GM23248 (cell line): Measurements from ENCODE around the gene ABHD16A.

ENCODE experiments used
- EZH2 ChIP-seq: fragments of 200-600 bp; sonication (generic); IDR thresholded peaks from 2 replicates; pipeline ENCODE4 v1.6.1; 2018; ENCODE audit warnings: antibody characterized with exemption, mild to moderate bottlenecking; ENCODE audit not compliant: insufficient read depth, poor library complexity, severe bottlenecking
- EZH2phosphoT487 ChIP-seq: fragments of 200-600 bp; sonication (generic); IDR thresholded peaks from 2 replicates; pipeline ENCODE4 v1.6.1; 2018; ENCODE audit warnings: antibody characterized with exemption, moderate library complexity, mild to moderate bottlenecking, low read depth; ENCODE audit not compliant: insufficient read depth

- TF ChIP-seq EZH2, result no peak
- no peak for TF ChIP-seq EZH2phosphoT487
Measured at GRCh38 chr6:31669676-31670075, 33.4 kb downstream of the ABHD16A start, which contains the start of gene LY6G5B.
